ENCODE data around the gene GART.

DNA sequence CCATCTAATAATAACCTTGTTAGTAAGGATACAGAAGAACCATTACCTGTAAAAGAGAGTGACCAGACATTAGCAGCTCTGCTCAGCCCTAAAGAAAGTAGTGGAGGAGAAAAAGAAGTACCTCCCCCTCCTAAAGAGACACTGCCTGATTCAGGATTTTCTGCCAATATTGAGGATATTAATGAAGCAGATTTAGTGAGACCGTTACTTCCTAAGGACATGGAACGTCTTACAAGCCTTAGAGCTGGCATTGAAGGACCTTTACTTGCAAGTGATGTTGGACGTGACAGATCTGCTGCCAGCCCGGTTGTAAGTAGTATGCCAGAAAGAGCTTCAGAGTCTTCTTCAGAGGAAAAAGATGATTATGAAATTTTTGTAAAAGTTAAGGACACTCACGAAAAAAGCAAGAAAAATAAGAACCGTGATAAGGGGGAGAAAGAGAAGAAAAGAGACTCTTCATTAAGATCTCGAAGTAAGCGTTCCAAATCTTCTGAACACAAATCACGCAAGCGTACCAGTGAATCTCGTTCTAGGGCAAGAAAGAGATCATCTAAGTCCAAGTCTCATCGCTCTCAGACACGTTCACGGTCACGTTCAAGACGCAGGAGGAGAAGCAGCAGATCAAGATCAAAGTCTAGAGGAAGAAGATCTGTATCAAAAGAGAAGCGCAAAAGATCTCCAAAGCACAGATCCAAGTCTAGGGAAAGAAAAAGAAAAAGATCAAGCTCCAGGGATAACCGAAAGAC lies 12.5 kb upstream of the GART start:
- no peak for TF ChIP-seq EZH2phosphoT487 (IDR thresholded peaks at IDR 0.05; ENCODE audit: insufficient read depth, low read depth)
- no peak for TF ChIP-seq EZH2 (IDR thresholded peaks at IDR 0.05; ENCODE audit: insufficient read depth, poor library complexity, severe bottlenecking)

All from GM23248 (cell line).